H9 (cell line): Measurements from ENCODE around the gene SNAPC2. TPM values are rescaled to one million over a fixed set of nuclear protein-coding genes. Genes with fewer than 3 reads are reported as not detected.

ENCODE experiments used
- DNase-seq: peaks from one replicate; pipeline ENCODE4 v3.0.0-alpha.2; 2017
- H2AFZ ChIP-seq: one replicate; pipeline ENCODE4 v1.6.1; 2013; ENCODE audit warnings: mild to moderate bottlenecking, low read length, control low read depth, moderate library complexity
- H2AK5ac ChIP-seq: 2 replicates; pipeline ENCODE4 v1.6.1; 2013; ENCODE audit warnings: low read length, control low read depth, mixed read lengths; ENCODE audit not compliant: insufficient read length
- H2BK120ac ChIP-seq: one replicate; pipeline ENCODE4 v1.6.1; 2013; ENCODE audit warnings: low read depth, mild to moderate bottlenecking, low read length, control low read depth, inconsistent platforms; ENCODE audit not compliant: poor library complexity, severe bottlenecking
- H2BK12ac ChIP-seq: 2 replicates; pipeline ENCODE4 v1.6.1; 2013; ENCODE audit warnings: low read length, control low read depth, mixed read lengths, low read depth; ENCODE audit not compliant: insufficient read length
- H2BK15ac ChIP-seq: 2 replicates; pipeline ENCODE4 v1.6.1; 2013; ENCODE audit warnings: low read depth, low read length, control low read depth
- H2BK20ac ChIP-seq: one replicate; pipeline ENCODE4 v1.6.1; 2013; ENCODE audit warnings: low read depth, mild to moderate bottlenecking, low read length, control low read depth, inconsistent platforms; ENCODE audit not compliant: poor library complexity, severe bottlenecking
- H2BK5ac ChIP-seq: 2 replicates; pipeline ENCODE4 v1.6.1; 2013; ENCODE audit warnings: low read length, control low read depth, mixed read lengths; ENCODE audit not compliant: insufficient read length
- H3K14ac ChIP-seq: 2 replicates; pipeline ENCODE4 v1.6.1; 2013; ENCODE audit warnings: low read length, control low read depth; ENCODE audit not compliant: insufficient read depth
- H3K18ac ChIP-seq: 2 replicates; pipeline ENCODE4 v1.6.1; 2013; ENCODE audit warnings: low read depth, mild to moderate bottlenecking, mixed read lengths, low read length, control low read depth; ENCODE audit not compliant: insufficient read length
- H3K23ac ChIP-seq: 2 replicates; pipeline ENCODE4 v1.6.1; 2013; ENCODE audit warnings: low read length, control low read depth, mixed read lengths, low read depth; ENCODE audit not compliant: insufficient read length
- H3K23me2 ChIP-seq: 2 replicates; pipeline ENCODE4 v1.6.1; 2013; ENCODE audit warnings: low read depth, mild to moderate bottlenecking, mixed read lengths, low read length, control low read depth; ENCODE audit not compliant: insufficient read length, poor library complexity, severe bottlenecking
- H3K27ac ChIP-seq: 2 replicates; pipeline ENCODE4 v1.5.1; 2013; ENCODE audit warnings: low read length, control low read depth, mixed read lengths, low read depth; ENCODE audit not compliant: insufficient read length
- H3K27me3 ChIP-seq: 2 replicates; pipeline ENCODE4 v1.6.1; 2013; ENCODE audit warnings: low read length, control low read depth, inconsistent platforms; ENCODE audit not compliant: insufficient read depth
- H3K4ac ChIP-seq: 2 replicates; pipeline ENCODE4 v1.6.1; 2013; ENCODE audit warnings: low read depth, mild to moderate bottlenecking, control low read depth, inconsistent platforms, low read length, moderate library complexity
- H3K4me1 ChIP-seq: 2 replicates; pipeline ENCODE4 v1.6.1; 2013; ENCODE audit warnings: low read length, control low read depth, inconsistent platforms; ENCODE audit not compliant: insufficient read depth
- H3K4me2 ChIP-seq: 2 replicates; pipeline ENCODE4 v1.6.1; 2013; ENCODE audit warnings: low read length, control low read depth, mixed read lengths; ENCODE audit not compliant: insufficient read length, insufficient read depth
- H3K56ac ChIP-seq: 2 replicates; pipeline ENCODE4 v1.6.1; 2013; ENCODE audit warnings: low read depth, mild to moderate bottlenecking, mixed read lengths, low read length, control low read depth; ENCODE audit not compliant: insufficient read length
- H3K79me1 ChIP-seq: 2 replicates; pipeline ENCODE4 v1.6.1; 2013; ENCODE audit warnings: low read depth, mild to moderate bottlenecking, moderate library complexity, low read length, control low read depth, inconsistent platforms; ENCODE audit not compliant: insufficient read depth, poor library complexity, severe bottlenecking
- H3K79me2 ChIP-seq: 2 replicates; pipeline ENCODE4 v1.6.1; 2013; ENCODE audit warnings: low read length, control low read depth, inconsistent platforms; ENCODE audit not compliant: insufficient read depth
- H3K9ac ChIP-seq: 2 replicates; pipeline ENCODE4 v1.6.1; 2013; ENCODE audit warnings: low read length, control low read depth, mixed read lengths; ENCODE audit not compliant: insufficient read length; ENCODE audit errors: extremely low read depth
- H3K9me3 ChIP-seq: one replicate; pipeline ENCODE4 v1.6.1; 2013; ENCODE audit warnings: low read depth, low read length, inconsistent platforms; ENCODE audit not compliant: control insufficient read depth
- H3T11ph ChIP-seq: one replicate; pipeline ENCODE4 v1.6.1; 2013; ENCODE audit warnings: mild to moderate bottlenecking, low read length, control low read depth, inconsistent platforms
- H4K20me1 ChIP-seq: one replicate; pipeline ENCODE4 v1.6.1; 2013; ENCODE audit not compliant: control insufficient read depth, insufficient read length, insufficient read depth
- H4K5ac ChIP-seq: 2 replicates; pipeline ENCODE4 v1.6.1; 2013; ENCODE audit warnings: low read depth, mild to moderate bottlenecking, mixed read lengths, low read length, control low read depth; ENCODE audit not compliant: insufficient read length
- H4K8ac ChIP-seq: replicated peaks from 2 replicates; pipeline ENCODE4 v1.6.1; 2013; ENCODE audit warnings: low read length, control low read depth, mixed read lengths, low read depth; ENCODE audit not compliant: insufficient read length
- H4K91ac ChIP-seq: 2 replicates; pipeline ENCODE4 v1.6.1; 2013; ENCODE audit warnings: low read depth, mild to moderate bottlenecking, moderate library complexity, mixed read lengths, low read length, control low read depth; ENCODE audit not compliant: insufficient read length
- H3K27ac Mint-ChIP-seq, 3 experiments: 2 replicates in 2 of 3; 3 replicates in 1 of 3; pipeline ENCODE4 v1.8.0; 2020 to 2021; ENCODE audit warnings: mixed read lengths in 3 of 3, mild to moderate bottlenecking in 1 of 3, moderate library complexity in 1 of 3
- H3K27me3 Mint-ChIP-seq: 2 replicates; pipeline ENCODE4 v1.8.0; 2021; ENCODE audit warnings: low read depth, mild to moderate bottlenecking, moderate library complexity, mixed read lengths
- H3K36me3 Mint-ChIP-seq, 3 experiments: 2 replicates in 2 of 3; 3 replicates in 1 of 3; pipeline ENCODE4 v1.8.0; 2020 to 2021; ENCODE audit warnings: low read depth in 3 of 3, mixed read lengths in 3 of 3; ENCODE audit not compliant: insufficient read depth in 1 of 3
- H3K4me1 Mint-ChIP-seq, 2 experiments: 2 replicates each; pipeline ENCODE4 v1.8.0; 2020; ENCODE audit warnings: mixed read lengths in 2 of 2
- H3K4me3 Mint-ChIP-seq, 2 experiments: 2 replicates in 1 of 2; 3 replicates in 1 of 2; pipeline ENCODE4 v1.8.0; 2020 to 2021; ENCODE audit warnings: mild to moderate bottlenecking in 2 of 2, mixed read lengths in 2 of 2, moderate library complexity in 1 of 2
- H3K9me3 Mint-ChIP-seq, 2 experiments: 2 replicates in 1 of 2; 3 replicates in 1 of 2; pipeline ENCODE4 v1.8.0; 2020; ENCODE audit warnings: mild to moderate bottlenecking in 2 of 2, mixed read lengths in 2 of 2, moderate library complexity in 1 of 2
- WGBS: extraction: QIAGEN DNeasy Blood & Tissue Kit; methylation state at CpG from one replicate; pipeline ENCODE4 v1.1.7; 2013; ENCODE audit warnings: missing lambda C conversion rate, low lambda C conversion rate, mixed read lengths; ENCODE audit not compliant: insufficient read length; ENCODE audit errors: extremely low coverage; 5-methylcytosine and 5-hydroxymethylcytosine counted together
- total RNA-seq: library from RNA; stranded (reverse); gene quantifications from 2 replicates; pipeline ENCODE4 v1.2.1, GENCODE V29; 2021
- TF ChIP-seq, protein P1 (sequence below): fragments of 200-600 bp; sonication (generic); conservative IDR thresholded peaks from 3 replicates; pipeline ENCODE4 v1.8.0; 2021; ENCODE audit warnings: antibody characterized with exemption, mild to moderate bottlenecking

The SNAPC2 gene
- total RNA-seq, 1 experiment from 2014 or later: 17.8 TPM

DNA sequence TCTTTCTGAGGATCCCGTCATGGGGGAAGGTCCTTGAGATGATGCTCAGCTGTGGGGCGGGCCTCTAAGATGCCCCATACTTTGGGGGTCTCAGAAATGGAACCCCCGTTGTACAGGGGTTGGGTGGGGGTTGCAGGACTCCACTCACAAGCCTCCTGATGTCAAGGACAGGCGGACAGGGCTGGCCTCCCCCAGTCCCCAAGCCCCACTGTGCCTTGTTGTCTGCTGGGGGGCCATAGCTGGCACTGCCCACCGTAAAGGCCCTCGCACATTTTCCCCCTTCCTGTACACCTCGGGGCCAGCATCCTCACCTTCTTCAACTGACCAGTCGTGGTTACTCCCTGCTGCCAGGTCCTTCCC, 2.7 kb downstream of the SNAPC2 start:
- peak overlapping the region in 1 of 2 experiments; percentile 41; a peak in 1 of 5 replicates for H3K4me3 Mint-ChIP-seq
- WGBS: no CpG with 5 or more reads among the region's 8 CpGs

More for the DNA sequence above, 2.7 kb downstream of the SNAPC2 start:
- 0 out of 2 replicates have a peak, but pooled peaks cover 4% of the 10 kb centered on the region for H3K4me1 ChIP-seq
- Mint-ChIP-seq H3K4me1 (peaks cover 20 to 24% of the 10 kb centered on the region in 2 experiments), H3K27ac (peak overlapping the region in 1 of 3 experiments; percentile 10; a peak in 1 of 7 replicates), H3K36me3 (peaks cover 7 to 16% (median 12%) of the 10 kb centered on the region in 3 experiments; a peak in 5 of 7 replicates), H3K27me3 (peaks cover 19% of the 10 kb centered on the region), H3K9me3 (no peaks in the 10 kb centered on the region; a peak in 1 of 5 replicates)
- H4K8ac ChIP-seq: no peak overlapping the region
- no peak overlapping the region for H2BK120ac ChIP-seq
- no peak overlapping the region for H3K27ac ChIP-seq
- DNase-seq: no peak
- H4K91ac ChIP-seq: no peak overlapping the region
- H3K23ac ChIP-seq: no peak overlapping the region
- no peak overlapping the region for H2BK5ac ChIP-seq
- H2AK5ac ChIP-seq: no peak overlapping the region
- no peak overlapping the region for H3K18ac ChIP-seq
- H3K4ac ChIP-seq: no peak overlapping the region
- H4K20me1 ChIP-seq: no peaks in the 10 kb centered on the region
- H2BK20ac ChIP-seq: no peak overlapping the region
- TF ChIP-seq, protein P1, sequence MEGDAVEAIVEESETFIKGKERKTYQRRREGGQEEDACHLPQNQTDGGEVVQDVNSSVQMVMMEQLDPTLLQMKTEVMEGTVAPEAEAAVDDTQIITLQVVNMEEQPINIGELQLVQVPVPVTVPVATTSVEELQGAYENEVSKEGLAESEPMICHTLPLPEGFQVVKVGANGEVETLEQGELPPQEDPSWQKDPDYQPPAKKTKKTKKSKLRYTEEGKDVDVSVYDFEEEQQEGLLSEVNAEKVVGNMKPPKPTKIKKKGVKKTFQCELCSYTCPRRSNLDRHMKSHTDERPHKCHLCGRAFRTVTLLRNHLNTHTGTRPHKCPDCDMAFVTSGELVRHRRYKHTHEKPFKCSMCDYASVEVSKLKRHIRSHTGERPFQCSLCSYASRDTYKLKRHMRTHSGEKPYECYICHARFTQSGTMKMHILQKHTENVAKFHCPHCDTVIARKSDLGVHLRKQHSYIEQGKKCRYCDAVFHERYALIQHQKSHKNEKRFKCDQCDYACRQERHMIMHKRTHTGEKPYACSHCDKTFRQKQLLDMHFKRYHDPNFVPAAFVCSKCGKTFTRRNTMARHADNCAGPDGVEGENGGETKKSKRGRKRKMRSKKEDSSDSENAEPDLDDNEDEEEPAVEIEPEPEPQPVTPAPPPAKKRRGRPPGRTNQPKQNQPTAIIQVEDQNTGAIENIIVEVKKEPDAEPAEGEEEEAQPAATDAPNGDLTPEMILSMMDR: no peak
- no peak overlapping the region for H3T11ph ChIP-seq
- no peak overlapping the region for H4K5ac ChIP-seq
- no peaks in the 10 kb centered on the region for H3K79me1 ChIP-seq
- no peaks in the 10 kb centered on the region for H3K79me2 ChIP-seq
- no peak overlapping the region for H3K9ac ChIP-seq
- H2AFZ ChIP-seq: no peak overlapping the region
- peaks cover 6% of the 10 kb centered on the region for H3K23me2 ChIP-seq
- no peak overlapping the region for H2BK12ac ChIP-seq
- no peaks in the 10 kb centered on the region; the same call in 1 of the 2 replicates for H3K27me3 ChIP-seq
- no peak overlapping the region for H3K14ac ChIP-seq
- no peak overlapping the region for H3K56ac ChIP-seq
- H3K4me2 ChIP-seq: no peak overlapping the region
- no peaks in the 10 kb centered on the region for H3K9me3 ChIP-seq
- no peak overlapping the region for H2BK15ac ChIP-seq
